CD4-positive, alpha-beta T cell treated with Interleukin-1 beta for 1 hour (primary cell): Measurements from ENCODE around the gene TSPEAR.

Source experiments
- DNase-seq, 2 donors: peaks; one replicate each; pipeline ENCODE4 v3.0.0-alpha.2; 2020 to 2022

Gene TSPEAR

GRCh38 chr21:44537930-44538911 is 173.2 kb downstream of the TSPEAR start:
- DNase-seq, result no peak

GRCh38 chr21:44535963-44536362 is 175.4 kb downstream of the TSPEAR start:
- DNase-seq, result no peak

- DNase-seq, result no peak
Observed at GRCh38 chr21:44534688-44535087, 176.7 kb downstream of the TSPEAR start.

GRCh38 chr21:44533891-44534627 is 177.3 kb downstream of the TSPEAR start:
- DNase-seq, result no peak

DNA sequence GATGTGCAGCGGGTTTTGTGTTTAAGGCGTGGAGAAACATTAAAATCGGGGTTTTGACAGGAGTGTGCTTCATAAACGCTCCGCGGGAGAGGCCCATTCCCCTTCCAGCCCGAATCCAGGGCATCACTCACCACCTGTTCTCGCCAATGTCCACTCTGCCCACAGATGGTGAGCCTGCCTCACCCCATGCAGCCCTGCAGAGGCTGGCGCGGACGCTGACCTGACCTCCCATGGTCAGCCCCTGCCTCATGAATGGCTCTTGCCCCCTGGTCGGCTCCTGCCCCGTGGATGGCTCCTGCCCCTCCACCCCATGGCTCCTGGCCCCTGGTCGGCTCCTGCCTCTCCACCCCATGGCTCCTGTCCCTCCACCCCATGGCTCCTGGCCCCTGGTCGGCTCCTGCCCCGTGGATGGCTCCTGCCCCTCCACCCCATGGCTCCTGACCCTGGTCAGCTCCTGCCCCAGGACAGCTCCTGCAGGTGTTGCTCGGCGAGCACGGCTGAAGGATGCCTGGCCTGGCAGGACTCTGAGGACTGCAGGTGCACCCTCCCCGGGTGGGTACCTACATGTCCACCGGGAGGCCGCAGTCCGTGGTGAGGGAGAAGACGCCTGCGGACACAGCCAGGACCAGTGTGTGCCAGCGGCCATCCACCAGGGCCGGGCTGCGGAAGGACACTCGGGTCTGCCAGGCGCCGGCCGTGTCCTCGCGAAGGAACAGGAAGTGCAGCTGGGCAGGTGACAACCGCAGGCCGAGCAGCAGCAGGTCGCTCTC is 178.1 kb downstream of the TSPEAR start:
- DNase-seq, result no peak

GRCh38 chr21:44532712-44533111 is 178.7 kb downstream of the TSPEAR start:
- DNase-seq, result no peak

- no peak for DNase-seq
Observed at GRCh38 chr21:44531606-44532564, 179.5 kb downstream of the TSPEAR start.

GRCh38 chr21:44530903-44531605 is 180.3 kb downstream of the TSPEAR start:
- no peak for DNase-seq

DNA sequence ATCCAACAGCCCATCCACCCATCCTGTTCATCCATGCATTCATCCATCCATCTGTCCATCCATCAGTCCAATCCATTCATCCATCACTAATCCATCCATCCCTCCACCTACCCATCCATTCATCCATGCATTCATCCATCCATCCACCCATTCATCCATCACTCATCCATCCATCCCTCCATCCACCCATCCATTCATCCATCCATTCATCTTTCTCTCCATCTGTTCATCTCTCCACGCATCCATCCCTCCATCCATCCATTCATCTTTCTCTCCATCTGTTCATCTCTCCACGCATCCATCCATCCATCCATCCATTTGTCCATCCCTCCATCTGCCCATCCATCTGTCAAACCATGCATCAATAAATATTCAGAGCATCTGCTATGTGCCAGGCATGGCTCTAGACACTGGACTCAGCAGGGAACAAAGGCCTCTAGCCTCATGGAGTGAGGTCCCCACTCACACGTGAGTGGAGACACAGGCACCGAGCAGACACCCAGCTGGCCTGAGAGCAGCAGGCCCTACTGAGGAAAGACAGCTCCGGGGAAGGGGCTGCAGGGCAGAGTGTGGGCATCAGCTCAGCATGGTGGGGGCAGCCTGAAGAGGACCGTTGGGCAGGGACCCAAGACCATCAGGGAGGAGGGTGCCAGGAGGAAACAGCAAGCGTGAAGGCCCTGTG is 181.0 kb downstream of the TSPEAR start:
- DNase-seq, result no peak

GRCh38 chr21:44529503-44530125 is 181.8 kb downstream of the TSPEAR start:
- DNase-seq, result no peak

DNA sequence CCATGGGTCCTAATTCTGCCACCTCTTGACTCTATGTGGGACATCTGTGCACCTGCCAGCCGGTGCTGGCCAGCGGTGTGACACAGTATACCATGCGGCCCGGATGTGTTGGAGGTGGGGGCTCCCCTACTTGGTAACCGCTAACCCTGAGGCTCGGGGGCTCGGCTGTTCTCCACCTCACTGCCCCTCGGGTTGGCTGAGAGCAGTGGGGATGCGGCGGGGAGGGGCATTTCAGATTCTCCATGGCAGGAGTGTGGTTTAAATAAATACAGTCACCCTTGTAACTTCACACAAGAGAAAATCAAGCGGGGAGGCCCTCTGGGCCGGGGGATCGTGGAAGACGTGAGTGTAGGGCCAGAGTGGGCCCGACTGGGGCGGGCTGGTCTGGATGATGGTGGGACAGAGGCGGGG is 182.4 kb downstream of the TSPEAR start:
- no peak for DNase-seq

- no peak for DNase-seq
Observed at GRCh38 chr21:44528634-44528995, 182.8 kb downstream of the TSPEAR start.

- no peak for DNase-seq
Observed at GRCh38 chr21:44527983-44528633, 183.3 kb downstream of the TSPEAR start.

DNA sequence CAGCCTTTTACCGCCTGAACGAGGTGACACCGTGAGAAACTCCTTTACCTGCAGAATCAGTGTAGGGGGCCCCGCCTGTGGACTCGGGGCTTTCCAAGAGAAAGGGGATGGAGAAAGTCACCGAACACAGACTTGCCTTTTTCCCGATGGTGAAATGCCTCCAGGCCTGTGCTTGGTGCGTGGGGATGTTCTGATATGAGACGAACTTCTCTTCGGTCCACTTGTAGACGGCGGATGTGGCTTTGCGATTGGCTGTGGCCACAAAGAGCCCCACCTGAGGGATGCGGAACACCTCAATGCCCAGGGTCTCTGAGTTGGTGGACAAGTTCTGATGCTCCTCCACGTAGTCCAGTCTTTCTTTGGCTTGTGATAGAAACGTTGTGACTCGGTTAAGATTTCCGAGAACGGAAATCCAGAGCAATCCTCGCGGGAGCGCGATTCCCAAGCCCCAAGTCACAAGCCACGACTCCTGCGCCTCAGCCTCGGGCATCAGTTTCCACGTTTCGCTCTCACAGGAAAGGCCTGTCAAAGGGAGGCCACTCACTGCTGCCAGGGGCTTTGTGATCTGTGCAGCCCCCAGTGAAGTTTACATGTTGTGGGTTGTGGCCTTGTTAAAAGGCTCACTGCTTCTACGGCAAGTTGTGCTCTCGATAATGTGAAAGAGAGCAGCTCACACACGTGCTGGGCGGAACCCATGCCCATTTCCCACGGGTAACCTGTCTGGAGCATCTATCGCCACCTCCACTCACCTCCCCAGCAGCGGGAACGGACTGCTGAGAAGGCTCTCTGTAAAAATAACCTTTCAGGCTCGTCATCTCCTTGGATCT is 184.0 kb downstream of the TSPEAR start:
- DNase-seq, result no peak

GRCh38 chr21:44526096-44526997 is 185.0 kb downstream of the TSPEAR start:
- DNase-seq, result no peak

GRCh38 chr21:44525391-44526095 is 185.8 kb downstream of the TSPEAR start:
- no peak for DNase-seq
